ENCODE measurements around the gene B3GALNT2. TPM values are rescaled to one million over a fixed set of nuclear protein-coding genes. Genes with fewer than 3 reads are reported as not detected.

The B3GALNT2 gene
- total RNA-seq = 37.2 TPM

GRCh38 chr1:235504122-235504493 is at the start of gene B3GALNT2:
Gene B3GALNT2 (minus strand): TSS chr1:235504452. CDS start chr1:235504252, 200 bp downstream.

Small RNA genes lying within 50 kb of the gene (small RNA-seq; reads per million reads assigned to genes)
- gene MTCO3P46 (ENCODE audit: low replicate concordance) (not detected), gene MTND4LP21 (ENCODE audit: low replicate concordance) (not detected), gene RPS21P1 (ENCODE audit: low replicate concordance) (not detected)

Other genes with a start within 250 kb of the B3GALNT2 start
- gene ARID4B, start 176.3 kb downstream of the B3GALNT2 start, total RNA-seq = 108 TPM
- 21.6 TPM for gene GGPS1, start 175.9 kb downstream of the B3GALNT2 start, total RNA-seq
- 48.2 TPM for gene TBCE, start 137.0 kb downstream of the B3GALNT2 start, total RNA-seq
- 32.2 TPM for gene GNG4, start 145.3 kb upstream of the B3GALNT2 start, total RNA-seq

Measured in parietal lobe (tissue), 2 donors.